GM12878 (cell line): ENCODE measurements around the gene KLRF1. TPM values are rescaled to one million over a fixed set of nuclear protein-coding genes. Genes with fewer than 3 reads are reported as not detected.

Experiments
- ATAC-seq: fragments of 200-7000 bp; cut with Tn5 transposase; 3 replicates; pipeline ENCODE4 v1.9.1; 2020; ENCODE audit warnings: mild to moderate bottlenecking, moderate library complexity
- BruUV-seq: library from RNA; stranded (reverse); fragments of 400-500 nt; replicated peaks from 2 replicates; lab custom pipeline; 2021; lab: Mats Ljungman, UMichigan
- CTCF ChIA-PET: fragments of 300-600 bp; sonication (Branson Sonifier 250); formaldehyde crosslinking; extraction: SDS; loops from one replicate; lab custom pipeline; 2021; ENCODE audit warnings: inconsistent platforms; lab: Yijun Ruan, JAX
- POLR2A ChIA-PET: fragments of 350-600 bp; formaldehyde crosslinking; extraction: SDS; loops from one replicate; lab custom pipeline; 2021; ENCODE audit warnings: inconsistent platforms; lab: Charles Lee
- RAD21 ChIA-PET: fragments of 300-600 bp; sonication (Branson Sonifier 250); formaldehyde crosslinking; loops from one replicate; lab custom pipeline; 2023; ENCODE audit warnings: antibody characterized with exemption; ENCODE audit not compliant: unreplicated experiment; lab: Charles Lee
- SMC1A ChIA-PET: fragments of 300-600 bp; sonication (Branson Sonifier 250); formaldehyde crosslinking; loops from one replicate; lab custom pipeline; 2023; ENCODE audit not compliant: unreplicated experiment, uncharacterized antibody; lab: Charles Lee
- DNase-seq: peaks from one replicate; pipeline ENCODE4 v3.0.0-alpha.2; 2011; ENCODE audit warnings: low read depth, low spot score
- FAIRE-seq: peaks from 3 replicates; lab custom pipeline; 2011; peaks lifted over from hg19 to GRCh38; lab: Jason Lieb, UNC
- H2AFZ ChIP-seq: 2 replicates; pipeline ENCODE4 v1.6.0; 2011; ENCODE audit warnings: low read depth, low read length, control low read depth; ENCODE audit not compliant: control insufficient read depth
- H3K27ac ChIP-seq: 2 replicates; pipeline ENCODE4 v1.5.1; 2011; ENCODE audit warnings: control low read depth; ENCODE audit not compliant: control insufficient read depth, insufficient read depth
- H3K27me3 ChIP-seq, 2 experiments: replicated peaks in 1 of 2; 2 replicates each; pipeline versions ENCODE4 v1.6.0 to v1.6.1; 2011; ENCODE audit warnings: low read length in 1 of 2; ENCODE audit not compliant: control insufficient read depth in 2 of 2, insufficient read depth in 2 of 2
- H3K36me3 ChIP-seq, 2 experiments: 2 replicates each; pipeline ENCODE4 v1.5.1; 2011; ENCODE audit warnings: low read length in 1 of 2; ENCODE audit not compliant: control insufficient read depth in 2 of 2, insufficient read depth in 2 of 2
- H3K4me1 ChIP-seq: 2 replicates; pipeline ENCODE4 v1.6.1; 2011; ENCODE audit warnings: mild to moderate bottlenecking, low read length, moderate library complexity, mixed read lengths; ENCODE audit not compliant: control insufficient read depth, insufficient read depth
- H3K4me2 ChIP-seq: 2 replicates; pipeline ENCODE4 v1.6.0; 2011; ENCODE audit warnings: control low read depth; ENCODE audit not compliant: control insufficient read depth, insufficient read depth
- H3K4me3 ChIP-seq: fragments of 200-600 bp; sonication (generic); 2 replicates; pipeline ENCODE4 v1.5.1; 2016
- H3K79me2 ChIP-seq: 2 replicates; pipeline ENCODE4 v1.6.0; 2011; ENCODE audit warnings: low read length; ENCODE audit not compliant: control insufficient read depth, insufficient read depth
- H3K9ac ChIP-seq: 2 replicates; pipeline ENCODE4 v1.8.0; 2011; ENCODE audit warnings: low read length, control low read depth, mixed read lengths; ENCODE audit not compliant: control insufficient read depth, insufficient read depth
- H3K9me3 ChIP-seq: replicated peaks from 3 replicates; pipeline ENCODE4 v1.5.1; 2011; ENCODE audit warnings: mild to moderate bottlenecking, low read length; ENCODE audit not compliant: control insufficient read depth, insufficient read depth
- H4K20me1 ChIP-seq: 2 replicates; pipeline ENCODE4 v1.6.0; 2011; ENCODE audit not compliant: control insufficient read depth, insufficient read depth
- BACH1 ChIP-seq: fragments of 450-650 bp; IDR thresholded peaks from 2 replicates; pipeline ENCODE4 v1.6.1; 2017; ENCODE audit warnings: mild to moderate bottlenecking, borderline replicate concordance
- CREB1 ChIP-seq: IDR thresholded peaks from 2 replicates; pipeline ENCODE4 v1.6.1; 2012; ENCODE audit warnings: low read depth, mild to moderate bottlenecking, inconsistent platforms
- E2F4 ChIP-seq: IDR thresholded peaks from 2 replicates; pipeline ENCODE4 v1.6.1; 2012; ENCODE audit warnings: low read depth, low read length, improper control_type of control experiment
- EP300 ChIP-seq, 2 experiments: fragments of 150-350 bp in 1 of 2; IDR thresholded peaks; 2 replicates each; pipeline ENCODE4 v1.6.1; 2011 to 2012; ENCODE audit warnings: low read depth in 2 of 2, low read length in 2 of 2, borderline replicate concordance in 1 of 2, improper control_type of control experiment in 1 of 2, inconsistent platforms in 1 of 2; ENCODE audit not compliant: control insufficient read depth in 1 of 2
- EZH2 ChIP-seq: IDR thresholded peaks from 2 replicates; pipeline ENCODE4 v1.6.1; 2012; ENCODE audit warnings: low read depth, mild to moderate bottlenecking, control low read depth, inconsistent platforms, low read length, borderline replicate concordance; ENCODE audit not compliant: control insufficient read depth
- HDGF ChIP-seq: fragments of 450-650 bp; IDR thresholded peaks from 2 replicates; pipeline ENCODE4 v1.6.1; 2016; ENCODE audit warnings: antibody characterized with exemption
- MEF2B ChIP-seq: fragments of 450-650 bp; IDR thresholded peaks from 2 replicates; pipeline ENCODE4 v1.6.1; 2018; ENCODE audit warnings: mild to moderate bottlenecking, moderate library complexity; ENCODE audit not compliant: partially characterized antibody, poor library complexity, severe bottlenecking
- PBX3 ChIP-seq: IDR thresholded peaks from 2 replicates; pipeline ENCODE4 v1.6.1; 2011; ENCODE audit warnings: mild to moderate bottlenecking, low read depth, low read length, moderate library complexity; ENCODE audit not compliant: insufficient replicate concordance
- RELA ChIP-seq: fragments of 450-650 bp; IDR thresholded peaks from 2 replicates; pipeline ENCODE4 v1.8.0; 2014; ENCODE audit warnings: borderline replicate concordance; ENCODE audit not compliant: partially characterized antibody
- SMAD1 ChIP-seq: fragments of 450-650 bp; IDR thresholded peaks from 2 replicates; pipeline ENCODE4 v1.6.1; 2018; ENCODE audit warnings: mild to moderate bottlenecking, low read depth; ENCODE audit not compliant: partially characterized antibody
- TARDBP ChIP-seq: IDR thresholded peaks from 2 replicates; pipeline ENCODE4 v1.6.1; 2016; ENCODE audit warnings: borderline replicate concordance
- TCF3 ChIP-seq: IDR thresholded peaks from 2 replicates; pipeline ENCODE4 v1.6.1; 2012; ENCODE audit warnings: low read depth, mild to moderate bottlenecking, low read length, borderline replicate concordance; ENCODE audit not compliant: insufficient read depth
- WRNIP1 ChIP-seq: IDR thresholded peaks from 2 replicates; pipeline ENCODE4 v1.6.1; 2011; ENCODE audit warnings: low read depth, low read length, improper control_type of control experiment, borderline replicate concordance
- ZBED1 ChIP-seq: IDR thresholded peaks from 2 replicates; pipeline ENCODE4 v1.6.1; 2016; ENCODE audit warnings: borderline replicate concordance
- WGBS: methylation state at CpG from one replicate; pipeline ENCODE4 v1.1.6; 2016; ENCODE audit warnings: low lambda C conversion rate; ENCODE audit not compliant: insufficient replicate concordance, insufficient coverage; ENCODE audit errors: missing lambda C conversion rate; 5-methylcytosine and 5-hydroxymethylcytosine counted together
- in situ Hi-C: fragments of 300-500 bp; cut with MboI; formaldehyde crosslinking; loops from 9 replicates; pipeline ENCODE4 v1.14.3; 2018; ENCODE audit warnings: mixed read lengths
- intact Hi-C: fragments of 100-400 bp; cut with micrococcal nuclease; formaldehyde crosslinking; loops from one replicate; pipeline ENCODE4 v1.14.2; 2022; ENCODE audit not compliant: unreplicated experiment
- polyA plus RNA-seq, 11 experiments: library from polyadenylated mRNA; depleted of rRNA in 4 of 11; unstranded in 6 of 11; stranded (reverse) in 5 of 11; fragments of >200 nt; fragmentation: Nextera tagmentation in 4 of 11; fragmentation: Illumina TruSeq in 1 of 11; extraction: Ambion mirVana in 4 of 11; extraction: Trizol in 1 of 11; gene quantifications; 1 replicate in 1 of 11; 2 replicates in 10 of 11; pipeline versions ENCODE4 v1.2.1 to v1.2.3, GENCODE V29; 2011 to 2016; ENCODE audit warnings: inconsistent platforms in 2 of 11, missing spikeins in 2 of 11, low read depth in 1 of 11
- total RNA-seq, 4 experiments: library from RNA; depleted of rRNA in 3 of 4; stranded (reverse); fragments of >200 nt in 3 of 4; fragmentation: Illumina TruSeq in 1 of 4; extraction: Trizol in 1 of 4; gene quantifications; 2 replicates each; pipeline versions ENCODE4 v1.2.1 to v1.2.3, GENCODE V29; 2013 to 2021
- TF ChIP-seq, protein P1 (sequence below): fragments of 450-650 bp; IDR thresholded peaks from 2 replicates; pipeline ENCODE4 v1.6.1; 2014; ENCODE audit warnings: mild to moderate bottlenecking

Gene KLRF1
- total and polyA plus RNA-seq, 10 of the 15 experiments (the other 5 are each of a cell fraction or from before 2014, with no cell fraction given), result 0.13 to 2.0 (median 0.18) TPM; not detected in 6

DNA sequence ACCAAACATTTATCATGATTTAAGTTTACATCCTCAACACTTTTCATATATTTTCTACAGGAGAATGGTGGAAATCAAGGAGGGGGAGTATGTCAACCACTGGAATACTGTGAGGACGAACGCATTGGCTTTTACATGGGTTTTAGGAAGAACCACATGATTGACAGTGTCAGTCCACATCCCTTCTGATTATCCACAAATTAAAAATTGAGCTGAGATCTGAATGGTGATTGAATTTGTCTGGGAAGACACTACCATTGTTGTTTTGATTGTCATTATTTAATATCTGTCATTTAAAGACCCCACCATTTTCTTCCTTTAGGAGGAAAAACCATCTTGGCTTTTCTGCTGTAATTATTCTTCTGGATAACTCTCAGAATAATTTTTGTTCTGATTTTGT, 31.3 kb upstream of the KLRF1 start (continued):
- TF ChIP-seq PBX3 (no peak), EP300 (IDR thresholded peaks at IDR 0.05; ENCODE audit: borderline replicate concordance in 1 of 2, control insufficient read depth in 1 of 2, low read depth in 2 of 2, low read length in 2 of 2) (no peak), MEF2B (no peak), HDGF (no peak), CREB1 (no peak), RELA (no peak), E2F4 (no peak)
- TF ChIP-seq, protein P1, sequence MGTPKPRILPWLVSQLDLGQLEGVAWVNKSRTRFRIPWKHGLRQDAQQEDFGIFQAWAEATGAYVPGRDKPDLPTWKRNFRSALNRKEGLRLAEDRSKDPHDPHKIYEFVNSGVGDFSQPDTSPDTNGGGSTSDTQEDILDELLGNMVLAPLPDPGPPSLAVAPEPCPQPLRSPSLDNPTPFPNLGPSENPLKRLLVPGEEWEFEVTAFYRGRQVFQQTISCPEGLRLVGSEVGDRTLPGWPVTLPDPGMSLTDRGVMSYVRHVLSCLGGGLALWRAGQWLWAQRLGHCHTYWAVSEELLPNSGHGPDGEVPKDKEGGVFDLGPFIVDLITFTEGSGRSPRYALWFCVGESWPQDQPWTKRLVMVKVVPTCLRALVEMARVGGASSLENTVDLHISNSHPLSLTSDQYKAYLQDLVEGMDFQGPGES, result no peak

GRCh38 chr12:9796346-9796745, 30.9 kb upstream of the KLRF1 start:
- Histone ChIP-seq H3K4me1 (peaks cover 10% of the 10 kb centered on the region; the same call in 1 of the 2 replicates), H3K4me3 (no peak overlapping the region), H3K9me3 (no peaks in the 10 kb centered on the region; the same call in 2 of the 3 replicates), H3K79me2 (no peaks in the 10 kb centered on the region), H2AFZ (no peak overlapping the region), H4K20me1 (no peaks in the 10 kb centered on the region), H3K36me3 (no peaks in the 10 kb centered on the region), H3K9ac (no peak overlapping the region), H3K27ac (no peak overlapping the region), H3K27me3 (no peaks in the 10 kb centered on the region), H3K4me2 (no peak overlapping the region)
- 80% methylated on average over 5 of the region's 5 CpGs for WGBS
- in situ Hi-C loops, result loop anchor here (5.0 kb wide), 1 partner anchor 44 kb away; no protein-coding TSS in a partner anchor
- ChIA-PET CTCF (interaction anchor here (1.6 to 10.7 kb wide), 5 partner anchors 21 to 79 kb away, joined by 4 to 835 read pairs (median 51); partner anchors contain the start of gene CD69), RAD21 (interaction anchor here (3.3 to 7.3 kb wide), 3 partner anchors 27 to 54 kb away, joined by 27 to 577 read pairs (median 60); partner anchors contain the start of gene CD69), SMC1A (interaction anchor here (1.5 to 12.4 kb wide), 5 partner anchors 18 to 129 kb away, joined by 4 to 814 read pairs (median 7); partner anchors contain the start of gene CD69), POLR2A (interaction anchor here (2.2 to 2.5 kb wide), 2 partner anchors 37 to 46 kb away, joined by 10 to 12 read pairs; partner anchors contain the start of gene CD69)
- BruUV-seq, result no TSS peak
- intact Hi-C loops, result loop anchor here (5.0 kb wide), 1 partner anchor 164 kb away; no protein-coding TSS in a partner anchor
- no peak for ATAC-seq
- DNase-seq, result no peak
- FAIRE-seq, result no peak
- TF ChIP-seq EZH2 (no peak), E2F4 (no peak), SMAD1 (no peak), WRNIP1 (no peak), BACH1 (no peak), TCF3 (no peak), TARDBP (no peak), ZBED1 (no peak)
